ENCODE measurements around the gene MTF2.

The MTF2 gene

DNA sequence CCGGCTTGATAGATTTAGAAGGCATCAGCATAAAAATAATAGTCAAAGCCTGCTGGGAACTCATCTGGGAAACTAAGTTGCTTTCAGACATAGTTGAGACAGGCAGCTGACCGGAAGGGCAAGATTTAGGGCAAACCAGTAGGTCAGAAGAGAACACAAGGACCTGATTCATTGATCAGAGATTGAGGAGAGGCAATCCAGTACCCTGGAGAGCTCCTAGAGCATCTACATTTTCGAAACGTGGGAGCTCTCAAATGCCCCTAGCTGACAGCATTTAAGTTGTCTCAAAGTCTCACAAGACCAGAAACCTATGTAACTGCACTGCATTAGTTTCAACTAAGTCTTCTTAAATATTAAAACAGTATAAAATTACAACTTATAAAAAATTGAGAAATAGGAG, 22.9 kb upstream of the MTF2 start:
- TF ChIP-seq MYC (IDR thresholded peaks at IDR 0.05; ENCODE audit: low read depth, low read length): no peak
- TF ChIP-seq, protein P1, sequence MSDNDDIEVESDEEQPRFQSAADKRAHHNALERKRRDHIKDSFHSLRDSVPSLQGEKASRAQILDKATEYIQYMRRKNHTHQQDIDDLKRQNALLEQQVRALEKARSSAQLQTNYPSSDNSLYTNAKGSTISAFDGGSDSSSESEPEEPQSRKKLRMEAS (IDR thresholded peaks at IDR 0.05; ENCODE audit: low read depth, low read length): 0 out of 2 replicates have a peak, but pooled peaks have one; percentile 10
- TF ChIP-seq, protein P2, sequence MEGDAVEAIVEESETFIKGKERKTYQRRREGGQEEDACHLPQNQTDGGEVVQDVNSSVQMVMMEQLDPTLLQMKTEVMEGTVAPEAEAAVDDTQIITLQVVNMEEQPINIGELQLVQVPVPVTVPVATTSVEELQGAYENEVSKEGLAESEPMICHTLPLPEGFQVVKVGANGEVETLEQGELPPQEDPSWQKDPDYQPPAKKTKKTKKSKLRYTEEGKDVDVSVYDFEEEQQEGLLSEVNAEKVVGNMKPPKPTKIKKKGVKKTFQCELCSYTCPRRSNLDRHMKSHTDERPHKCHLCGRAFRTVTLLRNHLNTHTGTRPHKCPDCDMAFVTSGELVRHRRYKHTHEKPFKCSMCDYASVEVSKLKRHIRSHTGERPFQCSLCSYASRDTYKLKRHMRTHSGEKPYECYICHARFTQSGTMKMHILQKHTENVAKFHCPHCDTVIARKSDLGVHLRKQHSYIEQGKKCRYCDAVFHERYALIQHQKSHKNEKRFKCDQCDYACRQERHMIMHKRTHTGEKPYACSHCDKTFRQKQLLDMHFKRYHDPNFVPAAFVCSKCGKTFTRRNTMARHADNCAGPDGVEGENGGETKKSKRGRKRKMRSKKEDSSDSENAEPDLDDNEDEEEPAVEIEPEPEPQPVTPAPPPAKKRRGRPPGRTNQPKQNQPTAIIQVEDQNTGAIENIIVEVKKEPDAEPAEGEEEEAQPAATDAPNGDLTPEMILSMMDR (IDR thresholded peaks at IDR 0.05; ENCODE audit: low read depth, low read length): no peak
- H3K4me3 ChIP-seq (ENCODE audit: low read depth, low read length): no peak overlapping the region
- peak; percentile 43 for DNase-seq (ENCODE audit: low read depth)

DNA sequence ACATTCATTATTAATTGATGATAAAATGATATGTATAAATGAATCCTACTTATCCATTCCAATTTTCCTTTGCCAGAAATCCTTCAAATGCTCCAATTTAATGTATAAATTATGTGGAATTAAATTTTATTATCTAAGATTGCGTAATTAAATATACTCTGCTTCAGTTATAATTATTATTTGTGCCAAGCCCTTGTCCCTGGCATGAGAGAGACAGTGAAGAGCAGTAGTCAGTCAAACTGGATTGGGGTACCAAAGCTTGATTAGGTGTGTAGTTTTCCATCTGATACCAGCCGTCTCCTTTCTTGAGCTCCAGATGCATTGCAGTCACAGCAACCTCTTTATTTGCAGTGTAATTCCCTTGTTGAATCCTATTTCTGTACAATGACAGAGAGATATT, 22.4 kb upstream of the MTF2 start:
- no peak overlapping the region for H3K4me3 ChIP-seq (ENCODE audit: low read depth, low read length)
- TF ChIP-seq, protein P2 (IDR thresholded peaks at IDR 0.05; ENCODE audit: low read depth, low read length): no peak
- no peak for TF ChIP-seq POLR2A (IDR thresholded peaks at IDR 0.05; ENCODE audit: extremely low read depth, insufficient read length)
- TF ChIP-seq, protein P1 (IDR thresholded peaks at IDR 0.05; ENCODE audit: low read depth, low read length): no peak
- no peak for DNase-seq (ENCODE audit: low read depth)

DNA sequence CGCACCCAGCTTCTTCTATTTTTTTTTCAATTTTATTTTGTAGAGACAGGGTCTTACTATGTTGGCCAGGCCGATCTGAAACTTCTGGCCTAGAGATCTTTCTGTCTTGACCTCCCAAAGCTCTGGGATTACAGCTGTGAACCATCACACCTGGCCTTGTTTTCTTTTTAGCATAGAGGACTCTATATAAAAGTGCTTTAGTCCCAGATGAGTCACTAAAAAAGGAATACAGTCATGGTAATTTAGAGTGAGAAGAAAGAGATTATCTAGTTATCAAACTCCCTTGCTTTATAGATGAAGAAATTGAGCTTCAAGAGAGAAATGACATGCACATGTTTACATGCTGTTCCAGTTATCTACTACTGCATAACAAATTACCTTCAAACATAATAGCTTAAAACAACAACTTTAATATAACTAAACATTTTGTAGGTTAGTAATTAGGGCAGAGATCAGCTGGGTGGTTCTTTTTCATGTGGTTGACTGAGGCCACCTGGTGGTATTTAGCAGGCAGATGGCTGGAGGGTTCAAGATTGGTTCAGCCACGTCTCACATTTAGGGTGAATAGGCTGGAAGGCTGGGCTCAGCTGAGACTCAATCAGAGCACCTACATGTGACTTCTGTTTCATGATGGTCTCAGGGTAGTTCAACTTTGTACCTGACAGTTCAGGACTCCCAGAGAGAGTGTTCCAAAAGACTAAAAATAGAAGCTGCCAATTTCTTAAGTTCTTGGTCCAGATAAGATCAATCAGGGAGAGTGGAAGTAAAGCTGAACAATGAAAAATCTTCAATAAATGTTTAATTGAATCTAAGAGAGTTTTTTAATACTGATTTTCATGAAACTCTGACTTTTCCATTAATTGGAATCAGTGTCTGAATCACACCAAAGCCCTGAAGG, 16.9 kb upstream of the MTF2 start:
- TF ChIP-seq, protein P1 (IDR thresholded peaks at IDR 0.05; ENCODE audit: low read depth, low read length): no peak
- TF ChIP-seq POLR2A (IDR thresholded peaks at IDR 0.05; ENCODE audit: extremely low read depth, insufficient read length) (no peak), MYC (IDR thresholded peaks at IDR 0.05; ENCODE audit: low read depth, low read length) (no peak)
- TF ChIP-seq, protein P2 (IDR thresholded peaks at IDR 0.05; ENCODE audit: low read depth, low read length): peak; percentile 64
- no peak overlapping the region for H3K4me3 ChIP-seq (ENCODE audit: low read depth, low read length)
- DNase-seq (ENCODE audit: low read depth): peak; percentile 54

DNA sequence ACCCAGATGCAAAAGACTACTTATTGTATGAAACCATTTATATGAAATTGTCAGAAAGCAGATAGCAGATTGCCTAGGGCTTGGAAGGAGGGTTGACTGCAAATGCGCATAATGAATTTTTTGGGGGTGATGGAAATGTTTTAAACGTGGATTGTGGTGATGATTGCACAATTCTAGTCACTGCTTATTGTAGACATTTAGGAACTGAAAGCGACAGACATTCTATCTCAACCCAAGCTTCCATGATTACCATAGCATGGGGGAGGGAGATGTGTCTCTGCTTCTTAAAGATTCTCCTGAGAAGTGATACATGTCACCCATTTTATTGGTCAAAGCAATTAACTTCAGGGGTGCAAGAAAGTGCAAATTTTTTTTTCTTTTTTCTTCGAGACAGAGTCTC, 2.8 kb upstream of the MTF2 start:
- peak; percentile 76 for DNase-seq (ENCODE audit: low read depth)
- TF ChIP-seq, protein P1 (IDR thresholded peaks at IDR 0.05; ENCODE audit: low read depth, low read length): no peak
- TF ChIP-seq MYC (IDR thresholded peaks at IDR 0.05; ENCODE audit: low read depth, low read length) (no peak), POLR2A (IDR thresholded peaks at IDR 0.05; ENCODE audit: extremely low read depth, insufficient read length) (no peak)
- TF ChIP-seq, protein P2 (IDR thresholded peaks at IDR 0.05; ENCODE audit: low read depth, low read length): no peak
- no peak overlapping the region for H3K4me3 ChIP-seq (ENCODE audit: low read depth, low read length)

DNA sequence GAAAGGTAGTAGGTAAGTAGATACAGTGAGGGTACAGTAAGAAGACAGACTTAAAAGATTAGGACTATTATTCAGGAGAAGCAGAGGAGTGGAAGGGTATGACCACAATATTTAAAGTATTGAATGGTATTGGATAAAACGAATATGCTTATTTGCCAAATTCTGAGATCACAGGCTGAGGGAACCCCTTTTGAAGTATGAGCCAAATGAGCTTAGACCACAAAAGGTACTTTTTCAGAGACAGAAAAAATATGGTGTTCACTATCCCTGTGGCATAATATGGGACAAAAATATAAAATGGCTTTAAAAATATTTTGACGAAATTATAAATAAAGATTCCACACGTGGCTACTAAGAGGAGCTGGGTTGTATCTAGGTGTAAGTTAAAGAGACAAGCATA, 880 bp upstream of the MTF2 start:
- TF ChIP-seq, protein P2 (IDR thresholded peaks at IDR 0.05; ENCODE audit: low read depth, low read length): no peak
- TF ChIP-seq POLR2A (IDR thresholded peaks at IDR 0.05; ENCODE audit: extremely low read depth, insufficient read length): no peak
- TF ChIP-seq MYC (IDR thresholded peaks at IDR 0.05; ENCODE audit: low read depth, low read length): no peak
- TF ChIP-seq, protein P1 (IDR thresholded peaks at IDR 0.05; ENCODE audit: low read depth, low read length): no peak
- no peak for DNase-seq (ENCODE audit: low read depth)
- H3K4me3 ChIP-seq (ENCODE audit: low read depth, low read length): peak overlapping the region; percentile 100

Measured in NB4 (cell line).